Measurements from ENCODE around the gene MED27. TPM values are rescaled to one million over a fixed set of nuclear protein-coding genes. Genes with fewer than 3 reads are reported as not detected.

MED27 gene
- total and polyA plus RNA-seq, 9 of the 15 experiments (the other 6 are each of a cell fraction or from before 2014, with no cell fraction given): 24.4 to 91.0 (median 36.1) TPM

DNA sequence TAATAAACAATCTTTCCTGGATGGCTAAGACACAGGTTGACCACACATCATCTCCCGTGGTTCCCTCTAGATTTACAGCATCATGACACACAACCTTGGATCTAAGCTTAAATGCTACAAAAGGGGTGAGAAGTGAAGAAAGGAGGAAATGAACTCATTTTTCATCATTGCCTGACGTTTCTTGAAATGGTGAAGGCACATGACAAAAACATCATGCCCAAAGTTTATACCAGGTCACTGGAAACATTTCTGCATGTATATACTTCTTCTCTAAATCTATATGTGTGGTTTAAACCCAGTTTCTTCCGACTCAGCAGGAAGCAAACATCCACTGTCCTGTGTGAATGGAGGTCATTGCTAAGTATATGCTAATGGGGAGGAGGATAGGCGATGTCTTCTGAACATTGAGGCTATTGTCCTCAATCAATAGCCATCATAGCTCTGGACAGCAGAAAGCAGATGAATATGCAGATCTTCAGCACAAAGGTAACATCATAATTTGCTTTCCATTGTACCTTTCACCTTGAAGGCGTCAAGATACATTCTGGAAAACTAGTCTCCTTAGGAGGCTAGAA is 137.4 kb downstream of the MED27 start (continued):
- TF ChIP-seq USF2 (CRISPR knock-in tag; IDR thresholded peaks at IDR 0.05) (no peak), CREBBP (IDR thresholded peaks at IDR 0.05; ENCODE audit: low read depth, low read length) (no peak), SP2 (IDR thresholded peaks at IDR 0.05; ENCODE audit: extremely low read depth, low read depth, low read length, poor library complexity, severe bottlenecking) (no peak), TAF7 (tag; IDR thresholded peaks at IDR 0.05) (no peak), ZKSCAN3 (CRISPR knock-in tag; IDR thresholded peaks at IDR 0.05) (no peak), SRSF3 (IDR thresholded peaks at IDR 0.05; ENCODE audit: insufficient read depth, low read length) (no peak), JUND (IDR thresholded peaks at IDR 0.05; ENCODE audit: borderline replicate concordance, low read depth, low read length) (no peak), JUND (tag; IDR thresholded peaks at IDR 0.05; ENCODE audit: borderline replicate concordance, low read depth, low read length) (no peak)
- TF ChIP-seq, protein P1, sequence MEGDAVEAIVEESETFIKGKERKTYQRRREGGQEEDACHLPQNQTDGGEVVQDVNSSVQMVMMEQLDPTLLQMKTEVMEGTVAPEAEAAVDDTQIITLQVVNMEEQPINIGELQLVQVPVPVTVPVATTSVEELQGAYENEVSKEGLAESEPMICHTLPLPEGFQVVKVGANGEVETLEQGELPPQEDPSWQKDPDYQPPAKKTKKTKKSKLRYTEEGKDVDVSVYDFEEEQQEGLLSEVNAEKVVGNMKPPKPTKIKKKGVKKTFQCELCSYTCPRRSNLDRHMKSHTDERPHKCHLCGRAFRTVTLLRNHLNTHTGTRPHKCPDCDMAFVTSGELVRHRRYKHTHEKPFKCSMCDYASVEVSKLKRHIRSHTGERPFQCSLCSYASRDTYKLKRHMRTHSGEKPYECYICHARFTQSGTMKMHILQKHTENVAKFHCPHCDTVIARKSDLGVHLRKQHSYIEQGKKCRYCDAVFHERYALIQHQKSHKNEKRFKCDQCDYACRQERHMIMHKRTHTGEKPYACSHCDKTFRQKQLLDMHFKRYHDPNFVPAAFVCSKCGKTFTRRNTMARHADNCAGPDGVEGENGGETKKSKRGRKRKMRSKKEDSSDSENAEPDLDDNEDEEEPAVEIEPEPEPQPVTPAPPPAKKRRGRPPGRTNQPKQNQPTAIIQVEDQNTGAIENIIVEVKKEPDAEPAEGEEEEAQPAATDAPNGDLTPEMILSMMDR (IDR thresholded peaks at IDR 0.05 in 2 of 3, conservative IDR thresholded peaks at IDR 0.05 in 1 of 3; ENCODE audit: insufficient read depth in 2 of 3, low read depth in 1 of 3, low read length in 3 of 3): no peak

Measured in K562 (cell line).